CD14-positive monocyte (primary cell): Measurements from ENCODE around the gene TMEM259. TPM values are rescaled to one million over a fixed set of nuclear protein-coding genes. Genes with fewer than 3 reads are reported as not detected.
A peak's percentile ranks its signal among the peaks of the same experiment; 100 is the strongest.

Experiments
- DNase-seq, 3 donors: peaks; one replicate each; pipeline ENCODE4 v3.0.0-alpha.2; 2011 to 2022
- H2AFZ ChIP-seq: 2 replicates; pipeline ENCODE4 v1.6.0; 2012; ENCODE audit warnings: mild to moderate bottlenecking, low read depth, low read length, inconsistent platforms; ENCODE audit not compliant: insufficient read depth, poor library complexity, severe bottlenecking
- H3K27ac ChIP-seq, 2 donors: 1 replicate in 1 of 2; 2 replicates in 1 of 2; pipeline ENCODE4 v1.5.1; 2012 to 2013; ENCODE audit warnings: low read length in 2 of 2, control low read depth in 1 of 2, inconsistent platforms in 1 of 2, low read depth in 1 of 2, mild to moderate bottlenecking in 1 of 2
- H3K27me3 ChIP-seq, 2 donors: one replicate each; pipeline versions ENCODE4 v1.6.0 to v1.6.1; 2011 to 2013; ENCODE audit warnings: low read length in 2 of 2; ENCODE audit not compliant: control insufficient read depth in 2 of 2, insufficient read depth in 2 of 2
- H3K36me3 ChIP-seq, 2 donors: replicated peaks in 1 of 2; 1 replicate in 1 of 2; 2 replicates in 1 of 2; pipeline versions ENCODE4 v1.5.1 to v1.6.1; 2012 to 2013; ENCODE audit warnings: low read length in 2 of 2, control low read depth in 1 of 2, inconsistent platforms in 1 of 2, mild to moderate bottlenecking in 1 of 2; ENCODE audit not compliant: insufficient read depth in 2 of 2, control insufficient read depth in 1 of 2
- H3K4me1 ChIP-seq, 2 donors: 1 replicate in 1 of 2; 2 replicates in 1 of 2; pipeline versions ENCODE4 v1.5.1 to v1.6.1; 2012 to 2013; ENCODE audit warnings: low read length in 2 of 2, control low read depth in 1 of 2, inconsistent platforms in 1 of 2, mild to moderate bottlenecking in 1 of 2, moderate library complexity in 1 of 2; ENCODE audit not compliant: insufficient read depth in 2 of 2, control insufficient read depth in 1 of 2
- H3K4me2 ChIP-seq: replicated peaks from 2 replicates; pipeline ENCODE3; 2012; ENCODE audit warnings: low read length, moderate library complexity, mild to moderate bottlenecking; ENCODE audit not compliant: poor library complexity, severe bottlenecking; ENCODE audit errors: extremely low read depth
- H3K4me3 ChIP-seq, 3 experiments: fragments of 200-600 bp in 1 of 3; sonication (generic) in 1 of 3; replicated peaks in 1 of 3; 1 replicate in 2 of 3; 2 replicates in 1 of 3; pipeline ENCODE4 v1.5.1; 2011 to 2013; ENCODE audit warnings: low read length in 3 of 3, mild to moderate bottlenecking in 3 of 3, control low read depth in 2 of 3, low read depth in 2 of 3, inconsistent platforms in 1 of 3, moderate library complexity in 1 of 3
- H3K79me2 ChIP-seq: 2 replicates; pipeline ENCODE4 v1.6.0; 2012; ENCODE audit warnings: mild to moderate bottlenecking, control low read depth, inconsistent platforms, low read length, moderate library complexity; ENCODE audit not compliant: insufficient read depth
- H3K9ac ChIP-seq: 2 replicates; pipeline ENCODE4 v1.6.0; 2017; ENCODE audit warnings: low read length, mild to moderate bottlenecking; ENCODE audit not compliant: insufficient read depth, poor library complexity, severe bottlenecking
- H3K9me3 ChIP-seq, 2 donors: replicated peaks in 1 of 2; 1 replicate in 1 of 2; 2 replicates in 1 of 2; pipeline versions ENCODE4 v1.5.1 to v1.6.1; 2012 to 2013; ENCODE audit warnings: low read length in 2 of 2, control low read depth in 1 of 2; ENCODE audit not compliant: control insufficient read depth in 1 of 2, insufficient read depth in 1 of 2
- H4K20me1 ChIP-seq: 2 replicates; pipeline ENCODE4 v1.6.0; 2012; ENCODE audit warnings: mild to moderate bottlenecking, low read length, control low read depth, moderate library complexity; ENCODE audit not compliant: insufficient read depth
- H3K27ac Mint-ChIP-seq, 7 donors: one replicate each; pipeline ENCODE4 v1.8.0; 2020; ENCODE audit warnings: mild to moderate bottlenecking in 7 of 7, mixed read lengths in 7 of 7, moderate library complexity in 6 of 7, inconsistent platforms in 2 of 7
- H3K27me3 Mint-ChIP-seq, 3 donors: one replicate each; pipeline ENCODE4 v1.8.0; 2021 to 2022; ENCODE audit warnings: low read depth in 3 of 3, mild to moderate bottlenecking in 3 of 3, mixed read lengths in 3 of 3, moderate library complexity in 3 of 3, inconsistent platforms in 1 of 3
- H3K36me3 Mint-ChIP-seq, 2 donors: one replicate each; pipeline ENCODE4 v1.8.0; 2020; ENCODE audit warnings: mixed read lengths in 2 of 2, inconsistent platforms in 1 of 2, mild to moderate bottlenecking in 1 of 2
- H3K4me1 Mint-ChIP-seq: one replicate; pipeline ENCODE4 v1.8.0; 2020; ENCODE audit warnings: mild to moderate bottlenecking, mixed read lengths
- H3K4me3 Mint-ChIP-seq, 2 donors: one replicate each; pipeline ENCODE4 v1.8.0; 2020; ENCODE audit warnings: mild to moderate bottlenecking in 2 of 2, mixed read lengths in 2 of 2, moderate library complexity in 1 of 2
- H3K9me3 Mint-ChIP-seq, 7 donors: one replicate each; pipeline ENCODE4 v1.8.0; 2020 to 2022; ENCODE audit warnings: mixed read lengths in 7 of 7, mild to moderate bottlenecking in 6 of 7, moderate library complexity in 6 of 7, inconsistent platforms in 2 of 7
- WGBS: methylation state at CpG from one replicate; pipeline ENCODE4 v1.1.5; 2013; ENCODE audit warnings: missing lambda C conversion rate; ENCODE audit not compliant: insufficient coverage; 5-methylcytosine and 5-hydroxymethylcytosine counted together
- intact Hi-C, 2 donors: fragments of 100-400 bp; cut with micrococcal nuclease; formaldehyde crosslinking; loops; one replicate each; pipeline versions ENCODE4 v1.15.0 to v1.15.1; 2023
- polyA plus RNA-seq, 3 donors: library from polyadenylated mRNA; depleted of rRNA in 1 of 3; unstranded in 2 of 3; stranded (reverse) in 1 of 3; fragments of 300-500 nt in 2 of 3; fragments of >200 nt in 1 of 3; fragmentation: Illumina TruSeq in 2 of 3; gene quantifications; 1 replicate in 2 of 3; 2 replicates in 1 of 3; pipeline ENCODE4 v1.2.3, GENCODE V29; 2012 to 2021
- TF ChIP-seq, protein P1 (sequence below): fragments of 200-600 bp; IDR thresholded peaks from one replicate; pipeline ENCODE4 v1.8.0; 2022; ENCODE audit warnings: antibody characterized with exemption, mild to moderate bottlenecking

Gene TMEM259
- polyA plus RNA-seq, 3 donors, result 37.4 to 417 (median 45.0) TPM

GRCh38 chr19:1015782-1016646 lies 4.9 kb downstream of the TMEM259 start:
- TF ChIP-seq, protein P1, sequence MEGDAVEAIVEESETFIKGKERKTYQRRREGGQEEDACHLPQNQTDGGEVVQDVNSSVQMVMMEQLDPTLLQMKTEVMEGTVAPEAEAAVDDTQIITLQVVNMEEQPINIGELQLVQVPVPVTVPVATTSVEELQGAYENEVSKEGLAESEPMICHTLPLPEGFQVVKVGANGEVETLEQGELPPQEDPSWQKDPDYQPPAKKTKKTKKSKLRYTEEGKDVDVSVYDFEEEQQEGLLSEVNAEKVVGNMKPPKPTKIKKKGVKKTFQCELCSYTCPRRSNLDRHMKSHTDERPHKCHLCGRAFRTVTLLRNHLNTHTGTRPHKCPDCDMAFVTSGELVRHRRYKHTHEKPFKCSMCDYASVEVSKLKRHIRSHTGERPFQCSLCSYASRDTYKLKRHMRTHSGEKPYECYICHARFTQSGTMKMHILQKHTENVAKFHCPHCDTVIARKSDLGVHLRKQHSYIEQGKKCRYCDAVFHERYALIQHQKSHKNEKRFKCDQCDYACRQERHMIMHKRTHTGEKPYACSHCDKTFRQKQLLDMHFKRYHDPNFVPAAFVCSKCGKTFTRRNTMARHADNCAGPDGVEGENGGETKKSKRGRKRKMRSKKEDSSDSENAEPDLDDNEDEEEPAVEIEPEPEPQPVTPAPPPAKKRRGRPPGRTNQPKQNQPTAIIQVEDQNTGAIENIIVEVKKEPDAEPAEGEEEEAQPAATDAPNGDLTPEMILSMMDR, result no peak
- H3K9me3 Mint-ChIP-seq, result no peaks in the 10 kb centered on the region
- H3K27me3 ChIP-seq, result no peaks in the 10 kb centered on the region
- H3K27ac ChIP-seq, result peak overlapping the region in 1 of 2 donors; percentile 8
- no peak overlapping the region for H3K4me3 ChIP-seq
- peaks cover 94% of the 10 kb centered on the region for H4K20me1 ChIP-seq
- H3K36me3 ChIP-seq, result peaks cover 39% of the 10 kb centered on the region in 2 donors
- DNase-seq, result no peak
- no peak overlapping the region for H3K4me2 ChIP-seq
- no peaks in the 10 kb centered on the region for H3K9me3 ChIP-seq
- peaks cover 78% of the 10 kb centered on the region for H3K79me2 ChIP-seq
- peaks cover 39% of the 10 kb centered on the region for H3K4me1 Mint-ChIP-seq
- peaks cover 13 to 43% of the 10 kb centered on the region in 2 donors for H3K36me3 Mint-ChIP-seq
- H3K4me3 Mint-ChIP-seq, result no peak overlapping the region
- 90% methylated on average over 30 of the region's 31 CpGs for WGBS
- no peak overlapping the region for H3K9ac ChIP-seq
- peaks cover 39 to 46% of the 10 kb centered on the region in 2 donors for H3K4me1 ChIP-seq
- no peak overlapping the region for H2AFZ ChIP-seq
- peak overlapping the region in 2 of 7 donors; percentile 30 to 81 for H3K27ac Mint-ChIP-seq
- intact Hi-C loops, result no loop called here
- H3K27me3 Mint-ChIP-seq, result peaks cover 0 to 1% (median 0%) of the 10 kb centered on the region in 3 donors

GRCh38 chr19:1015061-1015781 lies 5.7 kb downstream of the TMEM259 start:
- Mint-ChIP-seq H3K9me3 (no peaks in the 10 kb centered on the region), H3K27me3 (peaks cover 0 to 1% (median 0%) of the 10 kb centered on the region in 3 donors), H3K36me3 (peaks cover 14 to 46% of the 10 kb centered on the region in 2 donors), H3K4me3 (no peak overlapping the region), H3K4me1 (peaks cover 38% of the 10 kb centered on the region), H3K27ac (no peak overlapping the region)
- Histone ChIP-seq H3K9me3 (no peaks in the 10 kb centered on the region), H3K4me2 (no peak overlapping the region), H3K27ac (no peak overlapping the region), H3K4me3 (no peak overlapping the region), H3K4me1 (peaks cover 37 to 42% of the 10 kb centered on the region in 2 donors), H3K9ac (no peak overlapping the region), H3K36me3 (peaks cover 44 to 47% of the 10 kb centered on the region in 2 donors), H2AFZ (no peak overlapping the region), H4K20me1 (peaks cover 97% of the 10 kb centered on the region), H3K79me2 (peaks cover 72% of the 10 kb centered on the region), H3K27me3 (no peaks in the 10 kb centered on the region)
- no peak for DNase-seq
- 94% methylated on average over 24 of the region's 29 CpGs for WGBS
- TF ChIP-seq, protein P1, result no peak
- intact Hi-C loops, result no loop called here
